Measurements from ENCODE around the gene KIF18B. TPM values are rescaled to one million over a fixed set of nuclear protein-coding genes. Genes with fewer than 3 reads are reported as not detected.

The KIF18B gene
- total RNA-seq, 1 donor from 2014 or later, result 1.7 TPM

- ATAC-seq (ENCODE audit: low read depth), result no peak
- H3K27ac Mint-ChIP-seq, result no peak overlapping the region
- H3K4me1 Mint-ChIP-seq, result peaks cover 3% of the 10 kb centered on the region
- intact Hi-C loops (cut with micrococcal nuclease), result no loop called here
- H3K4me3 Mint-ChIP-seq, result no peak overlapping the region
- ChIA-PET CTCF (no interaction called here), POLR2A (no interaction called here)
- DNase-seq, result no peak
- no peak for TF ChIP-seq CTCF (IDR thresholded peaks at IDR 0.05)
- no peaks in the 10 kb centered on the region for H3K9me3 Mint-ChIP-seq
- peaks cover 52% of the 10 kb centered on the region for H3K36me3 Mint-ChIP-seq (ENCODE audit: low read depth)
- no peaks in the 10 kb centered on the region for H3K27me3 Mint-ChIP-seq
Observed at GRCh38 chr17:44889003-44889402, 58.6 kb downstream of the KIF18B start.

GRCh38 chr17:44887971-44888954 lies 59.3 kb downstream of the KIF18B start:
- no peak for ATAC-seq (ENCODE audit: low read depth)
- no peaks in the 10 kb centered on the region for H3K27me3 Mint-ChIP-seq
- POLR2A ChIA-PET, result interaction anchor here (0.6 kb wide), 1 partner anchor 11 kb away, joined by 3 read pairs; the partner anchor contains the start of gene EFTUD2
- no peak overlapping the region for H3K27ac Mint-ChIP-seq
- CTCF ChIA-PET, result no interaction called here
- no peak for DNase-seq
- no peak overlapping the region for H3K4me3 Mint-ChIP-seq
- no peaks in the 10 kb centered on the region for H3K9me3 Mint-ChIP-seq
- intact Hi-C loops (cut with micrococcal nuclease), result no loop called here
- H3K4me1 Mint-ChIP-seq, result peaks cover under 1% of the 10 kb centered on the region
- TF ChIP-seq CTCF (IDR thresholded peaks at IDR 0.05), result no peak
- H3K36me3 Mint-ChIP-seq (ENCODE audit: low read depth), result peaks cover 53% of the 10 kb centered on the region

GRCh38 chr17:44887016-44887415 lies 60.6 kb downstream of the KIF18B start:
- Mint-ChIP-seq H3K9me3 (no peaks in the 10 kb centered on the region), H3K27ac (no peak overlapping the region), H3K4me3 (no peak overlapping the region), H3K27me3 (no peaks in the 10 kb centered on the region), H3K36me3 (ENCODE audit: low read depth) (peaks cover 60% of the 10 kb centered on the region), H3K4me1 (no peaks in the 10 kb centered on the region)
- POLR2A ChIA-PET, result no interaction called here
- no peak for TF ChIP-seq CTCF (IDR thresholded peaks at IDR 0.05)
- CTCF ChIA-PET, result no interaction called here
- DNase-seq, result no peak
- intact Hi-C loops (cut with micrococcal nuclease), result no loop called here
- ATAC-seq (ENCODE audit: low read depth), result no peak

- Mint-ChIP-seq H3K27me3 (no peaks in the 10 kb centered on the region), H3K27ac (no peak overlapping the region), H3K36me3 (ENCODE audit: low read depth) (peaks cover 67% of the 10 kb centered on the region), H3K4me3 (no peak overlapping the region), H3K4me1 (no peaks in the 10 kb centered on the region), H3K9me3 (no peaks in the 10 kb centered on the region)
- no peak for TF ChIP-seq CTCF (IDR thresholded peaks at IDR 0.05)
- POLR2A ChIA-PET, result no interaction called here
- CTCF ChIA-PET, result no interaction called here
- intact Hi-C loops (cut with micrococcal nuclease), result no loop called here
- ATAC-seq (ENCODE audit: low read depth) (no peak), DNase-seq (no peak)
Observed at GRCh38 chr17:44884941-44885340, 62.6 kb downstream of the KIF18B start.

GRCh38 chr17:44881145-44881544 lies 66.4 kb downstream of the KIF18B start:
- H3K9me3 Mint-ChIP-seq, result no peaks in the 10 kb centered on the region
- intact Hi-C loops (cut with micrococcal nuclease), result no loop called here
- no peak for DNase-seq
- H3K36me3 Mint-ChIP-seq (ENCODE audit: low read depth), result peaks cover 89% of the 10 kb centered on the region
- no peak overlapping the region for H3K27ac Mint-ChIP-seq
- ChIA-PET POLR2A (no interaction called here), CTCF (interaction anchor here (0.6 to 1.7 kb wide), 3 partner anchors 17 to 142 kb away, joined by 3 to 4 read pairs (median 3); no protein-coding TSS in a partner anchor)
- TF ChIP-seq CTCF (IDR thresholded peaks at IDR 0.05), result no peak
- no peaks in the 10 kb centered on the region for H3K4me1 Mint-ChIP-seq
- no peaks in the 10 kb centered on the region for H3K27me3 Mint-ChIP-seq
- no peak overlapping the region for H3K4me3 Mint-ChIP-seq
- no peak for ATAC-seq (ENCODE audit: low read depth)
